ENCODE data around the gene ST6GALNAC4.
"Not testable (repeated sequence)": the region's sequence is repeated elsewhere in the genome, so short reads cannot be mapped to it uniquely, and the experiment has no call there.

The ST6GALNAC4 gene

GRCh38 chr9:127897193-127897692 lies 19.6 kb downstream of the ST6GALNAC4 start:
- in situ Hi-C loops (cut with HindIII; ENCODE audit: low sequenced_read_pairs), result no loop called here

DNA sequence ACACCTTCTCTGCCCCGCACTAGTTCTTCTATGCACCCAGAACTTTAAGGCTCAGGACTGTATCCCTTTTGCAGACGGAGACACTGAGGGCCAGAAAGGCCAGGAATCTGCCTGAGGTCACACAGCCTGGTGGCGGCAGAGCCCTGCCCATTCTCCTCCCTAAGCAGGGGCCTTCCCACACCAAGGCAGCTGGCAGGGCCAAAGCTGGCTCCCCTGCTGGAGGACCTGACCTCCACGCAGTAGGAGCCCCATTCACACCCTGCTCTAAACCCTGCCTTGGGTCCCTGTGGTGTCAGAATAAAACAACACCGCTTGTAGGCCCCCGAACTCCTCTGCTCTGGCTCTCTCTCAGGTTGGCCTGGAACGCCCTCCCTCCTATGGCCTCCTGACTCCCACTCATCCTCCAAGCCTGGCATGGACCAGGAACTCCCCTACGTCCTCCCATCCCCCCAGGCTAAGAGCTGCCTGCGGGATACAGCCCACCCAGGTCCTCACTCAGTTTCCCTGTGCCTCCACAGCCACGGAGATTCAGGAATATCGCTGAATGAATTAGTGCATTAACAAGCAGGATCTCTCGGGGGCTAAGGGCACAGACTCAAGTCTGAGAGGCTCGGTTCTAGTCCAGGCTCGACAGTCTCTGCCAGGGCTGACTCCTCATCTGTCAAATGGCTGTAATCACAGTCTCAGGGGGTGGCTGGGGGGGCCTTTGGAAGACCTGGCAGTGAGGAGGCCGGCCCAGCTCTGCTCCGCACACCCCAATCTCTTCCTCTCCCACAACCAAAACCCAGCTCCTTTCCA lies 20.2 kb downstream of the ST6GALNAC4 start:
- in situ Hi-C loops (cut with HindIII; ENCODE audit: low sequenced_read_pairs), result no loop called here

GRCh38 chr9:127895811-127896210 lies 21.0 kb downstream of the ST6GALNAC4 start:
- in situ Hi-C loops (cut with HindIII; ENCODE audit: low sequenced_read_pairs), result no loop called here

DNA sequence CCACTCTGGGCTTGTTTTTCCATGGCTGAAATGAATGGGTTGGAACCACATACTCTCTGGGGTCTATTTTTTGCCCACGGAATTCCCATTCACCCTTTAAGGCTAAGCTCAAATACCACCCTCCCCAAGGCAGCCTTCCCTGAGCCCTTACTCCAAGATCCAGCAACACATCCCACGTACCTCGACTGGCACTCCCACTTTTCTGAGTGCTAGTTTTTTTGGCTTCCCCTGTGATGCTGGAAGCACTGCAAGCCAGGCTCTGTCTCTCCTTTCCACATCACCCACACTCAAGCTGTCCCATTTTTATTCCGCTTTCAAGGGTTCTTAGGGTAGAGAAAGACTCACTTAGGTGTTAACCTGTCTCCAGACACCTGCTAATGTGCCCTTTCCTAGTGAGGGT lies 23.4 kb downstream of the ST6GALNAC4 start:
- in situ Hi-C loops (cut with HindIII; ENCODE audit: low sequenced_read_pairs), result no loop called here

GRCh38 chr9:127892831-127893230 lies 24.0 kb downstream of the ST6GALNAC4 start:
- in situ Hi-C loops (cut with HindIII; ENCODE audit: low sequenced_read_pairs), result no loop called here

DNA sequence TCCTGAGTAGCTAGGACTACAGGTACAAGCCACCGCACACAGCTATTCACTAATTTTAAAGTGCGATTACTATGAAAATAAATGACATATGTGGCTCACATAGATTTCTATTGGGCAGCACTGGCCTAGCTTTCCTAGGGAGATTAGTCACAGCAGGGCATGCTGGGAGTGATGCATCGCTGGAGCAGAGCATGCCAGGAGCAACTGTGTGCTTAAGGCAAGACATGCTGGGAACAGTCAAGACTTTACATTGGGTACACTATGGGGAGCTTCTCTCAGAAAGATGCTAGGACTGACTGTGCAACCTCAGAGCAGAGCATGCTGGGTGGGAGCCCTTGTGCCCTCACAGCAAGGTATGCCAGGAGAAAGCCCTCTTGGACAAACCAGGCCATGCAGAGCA lies 26.8 kb downstream of the ST6GALNAC4 start:
- in situ Hi-C loops (cut with HindIII; ENCODE audit: low sequenced_read_pairs), result no loop called here

- in situ Hi-C loops (cut with HindIII; ENCODE audit: low sequenced_read_pairs), result no loop called here
These were observed 29.0 kb downstream of the ST6GALNAC4 start for GRCh38 chr9:127887792-127888191.

DNA sequence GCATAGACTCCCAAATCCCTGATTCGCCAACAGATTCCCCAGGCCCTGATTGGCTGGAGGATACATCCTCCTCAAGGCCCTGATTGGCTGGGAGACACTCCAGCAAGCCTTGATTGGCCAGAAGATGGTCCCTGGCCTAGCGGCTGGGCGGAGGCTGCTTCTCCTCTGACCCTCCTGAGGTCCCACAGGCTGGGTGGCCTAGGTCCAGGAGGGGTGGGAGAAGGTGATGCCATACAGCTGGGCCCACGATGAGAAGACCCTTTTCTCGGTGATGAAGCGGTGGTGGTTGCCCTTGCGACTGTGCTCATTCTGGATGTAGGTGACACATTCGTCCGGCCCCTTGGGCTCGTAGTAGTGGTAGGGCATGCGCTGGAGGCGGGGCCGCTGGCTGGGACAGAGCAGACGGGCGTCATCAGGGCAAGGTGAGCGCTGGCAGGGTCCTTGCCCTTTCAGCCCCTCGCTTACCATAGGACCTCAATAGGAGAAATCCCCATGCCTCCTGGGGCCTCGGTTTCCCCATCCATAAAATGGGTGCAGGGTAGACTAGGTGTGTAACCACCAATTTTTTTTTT lies 30.4 kb downstream of the ST6GALNAC4 start:
- in situ Hi-C loops (cut with HindIII; ENCODE audit: low sequenced_read_pairs), result no loop called here

- in situ Hi-C loops (cut with HindIII; ENCODE audit: low sequenced_read_pairs), result no loop called here
These were observed 31.1 kb downstream of the ST6GALNAC4 start for GRCh38 chr9:127885508-127886281.

DNA sequence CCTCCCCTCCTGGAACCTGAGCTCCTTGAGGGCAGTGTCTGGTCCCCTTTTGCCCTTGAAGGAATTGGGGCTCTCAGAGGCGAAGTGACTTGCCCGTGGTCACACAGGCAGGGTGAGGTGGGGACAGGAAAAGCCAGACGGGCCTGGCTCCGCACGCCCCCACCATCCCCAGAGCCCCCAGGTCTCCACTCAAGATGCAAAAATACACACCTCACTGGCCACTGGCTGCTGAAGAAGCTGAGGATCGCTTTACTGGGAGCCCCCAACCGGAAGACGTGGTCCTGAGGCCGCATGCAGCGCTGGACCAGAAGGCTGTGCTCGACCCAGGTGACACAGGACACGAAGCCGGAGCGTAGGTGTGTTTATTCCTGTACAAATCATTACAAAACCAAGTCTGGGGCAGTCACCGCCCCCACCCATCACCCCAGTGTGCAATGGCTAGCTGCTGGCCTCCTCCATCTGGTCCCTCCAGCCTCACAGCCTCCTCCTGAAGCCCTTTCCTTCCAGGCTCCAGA lies 31.8 kb downstream of the ST6GALNAC4 start:
- in situ Hi-C loops (cut with HindIII; ENCODE audit: low sequenced_read_pairs), result no loop called here

DNA sequence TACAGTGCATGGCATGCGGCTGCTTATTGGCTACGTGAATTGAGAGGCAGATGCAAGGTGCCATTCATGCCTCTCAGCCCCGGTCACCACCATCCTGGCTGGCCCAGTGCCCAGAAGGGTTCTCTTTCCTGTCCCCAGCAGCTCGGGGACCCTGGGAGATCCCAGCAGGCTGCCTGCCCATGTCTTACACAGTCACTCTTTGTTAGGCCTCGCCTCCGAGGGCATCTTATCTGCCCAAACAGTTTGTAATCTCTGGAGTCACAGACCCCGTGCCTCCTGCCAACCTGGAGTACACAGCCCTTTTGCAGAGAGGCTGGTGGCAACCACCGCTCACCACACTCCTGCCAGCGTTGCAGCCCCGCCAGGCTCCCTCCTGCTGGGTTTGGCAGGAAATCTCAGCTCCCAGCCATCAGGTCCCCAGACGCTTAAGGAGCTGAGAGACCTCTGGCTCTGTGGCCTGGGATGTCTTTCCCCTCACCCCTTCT lies 32.4 kb downstream of the ST6GALNAC4 start:
- in situ Hi-C loops (cut with HindIII; ENCODE audit: low sequenced_read_pairs), result no loop called here

DNA sequence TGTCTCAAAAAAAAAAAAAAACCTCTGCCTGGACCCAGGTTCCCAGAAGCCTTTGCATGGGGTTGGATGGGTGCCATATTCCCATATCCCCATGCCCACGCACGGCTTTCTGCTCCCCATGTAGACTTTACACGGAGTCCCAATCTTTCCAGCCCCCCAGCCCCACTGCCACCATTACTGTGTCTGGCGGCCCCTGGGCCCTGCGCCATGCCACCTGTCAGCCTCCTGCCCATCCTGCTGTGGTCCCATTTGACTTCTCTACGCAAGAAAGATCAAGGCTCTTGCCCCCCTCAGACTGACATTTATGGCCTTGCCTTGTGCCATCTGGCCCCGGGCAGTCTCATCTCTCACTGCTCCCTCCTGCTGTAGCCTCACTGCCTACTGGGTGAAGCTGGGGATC lies 32.9 kb downstream of the ST6GALNAC4 start:
- in situ Hi-C loops (cut with HindIII; ENCODE audit: low sequenced_read_pairs), result no loop called here

GRCh38 chr9:127881715-127882114 lies 35.1 kb downstream of the ST6GALNAC4 start:
- in situ Hi-C loops (cut with HindIII; ENCODE audit: low sequenced_read_pairs), result not testable (repeated sequence)

DNA sequence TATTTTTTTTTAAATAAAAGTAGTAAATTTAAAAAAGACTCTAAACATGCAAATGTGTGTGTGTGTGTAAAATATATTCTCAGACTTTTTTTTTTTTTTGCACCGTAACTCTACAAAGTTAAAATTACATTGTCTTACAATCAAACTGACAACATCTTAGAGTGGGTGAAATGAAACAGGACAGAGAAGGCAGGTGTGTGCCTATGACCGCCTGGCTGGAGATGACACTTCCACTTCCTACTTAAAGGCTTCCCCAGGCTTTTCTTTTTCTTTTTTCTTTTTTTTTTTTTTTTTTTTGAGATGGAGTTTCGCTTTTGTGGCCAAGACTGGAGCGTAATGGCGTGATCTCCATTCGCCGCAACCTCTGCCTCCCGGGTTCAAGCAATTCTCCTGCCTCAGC lies 36.7 kb downstream of the ST6GALNAC4 start:
- in situ Hi-C loops (cut with HindIII; ENCODE audit: low sequenced_read_pairs), result no loop called here

DNA sequence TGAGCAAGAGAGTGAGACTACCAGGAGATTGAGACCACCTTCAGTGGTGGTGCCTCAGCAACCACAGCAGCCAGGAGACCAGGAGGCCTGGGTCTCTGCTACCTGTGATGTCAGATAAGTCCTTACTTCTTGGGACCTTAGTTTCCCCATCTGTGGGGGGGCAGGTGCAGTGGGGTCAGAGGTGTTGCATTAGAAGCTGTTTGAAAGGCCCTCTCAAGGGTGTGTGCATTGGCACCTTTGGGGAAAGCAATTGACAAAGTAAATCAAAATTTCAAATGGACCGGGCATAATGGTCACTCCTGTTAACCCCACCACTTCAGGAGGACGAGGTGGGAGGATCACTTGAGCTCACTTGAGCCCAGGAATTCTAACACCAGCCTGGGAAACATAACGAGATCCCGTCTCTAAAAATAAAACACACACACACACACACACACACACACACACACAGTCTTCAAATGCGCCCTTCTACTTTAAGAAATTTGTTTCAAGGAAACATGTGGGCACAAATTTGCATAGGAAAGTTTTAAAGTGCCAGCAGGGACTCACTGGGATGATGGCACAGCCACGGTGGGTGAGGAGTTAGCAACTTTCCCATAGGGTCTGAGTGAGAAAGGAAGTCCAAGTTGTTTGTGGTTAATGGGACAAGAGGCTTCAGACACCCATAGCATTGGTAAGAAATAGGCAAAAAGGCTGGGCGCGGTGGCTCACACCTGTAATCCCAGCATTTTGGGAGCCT lies 38.0 kb downstream of the ST6GALNAC4 start:
- in situ Hi-C loops (cut with HindIII; ENCODE audit: low sequenced_read_pairs), result no loop called here

GRCh38 chr9:127878001-127878651 lies 38.7 kb downstream of the ST6GALNAC4 start:
- in situ Hi-C loops (cut with HindIII; ENCODE audit: low sequenced_read_pairs), result no loop called here

GRCh38 chr9:127877566-127877998 lies 39.3 kb downstream of the ST6GALNAC4 start, which contains the start of gene AK1:
Gene AK1, minus strand, starts transcription at chr9:127877675. Its CDS starts 3,058 bp downstream, at chr9:127874617.
- in situ Hi-C loops (cut with HindIII; ENCODE audit: low sequenced_read_pairs), result no loop called here

DNA sequence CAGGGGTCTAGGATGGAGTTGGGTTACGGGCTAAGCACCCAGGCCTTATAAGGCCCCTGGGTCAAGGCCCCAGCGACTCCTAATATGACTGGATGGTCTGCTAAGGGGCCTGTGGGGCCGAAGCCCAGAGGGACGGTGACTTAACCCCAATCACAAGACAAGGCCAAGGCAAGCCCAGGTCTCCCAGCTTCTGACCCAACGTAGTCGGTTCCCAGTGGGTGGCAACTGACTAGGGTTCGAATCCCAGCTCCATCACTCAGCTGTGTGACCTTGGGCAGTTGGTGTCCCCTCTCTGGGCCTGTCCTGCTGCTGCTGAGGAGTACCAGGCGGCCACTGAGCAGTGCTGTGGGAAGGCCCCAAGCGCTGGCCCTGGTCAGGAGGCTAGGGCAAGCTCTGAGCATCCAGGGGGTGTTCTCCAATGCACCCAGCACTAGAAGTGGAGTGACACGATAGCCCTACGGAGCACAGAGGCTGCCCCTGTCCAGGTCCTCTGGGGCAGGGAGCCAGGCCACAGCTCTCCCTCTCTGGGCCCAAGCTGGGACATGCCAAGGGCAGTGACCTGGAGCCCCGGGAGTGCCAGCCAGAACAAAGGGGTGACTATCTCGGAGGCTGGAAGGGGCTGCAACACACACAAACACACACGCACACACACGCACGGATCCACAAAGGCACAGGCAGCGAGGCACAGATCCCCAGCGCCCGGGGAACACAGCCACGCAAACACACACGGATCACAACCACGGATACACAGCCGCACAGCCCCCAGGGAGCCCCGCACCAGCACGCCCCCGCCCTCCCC lies 39.9 kb downstream of the ST6GALNAC4 start:
- in situ Hi-C loops (cut with HindIII; ENCODE audit: low sequenced_read_pairs), result no loop called here
